Thoracic aorta (tissue), 2 donors: ENCODE data around the gene PNPLA8. TPM values are rescaled to one million over a fixed set of nuclear protein-coding genes. Genes with fewer than 3 reads are reported as not detected.
"Not testable (repeated sequence)": the region's sequence is repeated elsewhere in the genome, so short reads cannot be mapped to it uniquely, and the experiment has no call there.

Source experiments
- ATAC-seq: fragments of 150-250 bp; one replicate; pipeline ENCODE4 v1.8.0; 2017; ENCODE audit warnings: low read depth; ENCODE audit not compliant: insufficient number of reproducible peaks, low FRiP score
- DNase-seq: peaks from one replicate; pipeline ENCODE4 v3.0.0-alpha.2; 2020; ENCODE audit warnings: low spot score
- H3K27ac ChIP-seq, 2 donors: fragments of 200-600 bp; sonication (generic); 1 replicate in 1 of 2; 2 replicates in 1 of 2; pipeline ENCODE4 v1.5.1; 2016; ENCODE audit warnings: mild to moderate bottlenecking in 2 of 2, moderate library complexity in 2 of 2
- H3K27me3 ChIP-seq: fragments of 200-600 bp; sonication (generic); replicated peaks from 2 replicates; pipeline ENCODE4 v1.6.0; 2016; ENCODE audit warnings: mild to moderate bottlenecking; ENCODE audit not compliant: insufficient read depth
- H3K36me3 ChIP-seq: fragments of 200-600 bp; sonication (generic); one replicate; pipeline ENCODE4 v1.5.1; 2016
- H3K4me1 ChIP-seq, 2 donors: fragments of 200-600 bp; sonication (generic); 1 replicate in 1 of 2; 2 replicates in 1 of 2; pipeline versions ENCODE4 v1.5.1 to v1.6.0; 2016; ENCODE audit warnings: low read depth in 2 of 2, mild to moderate bottlenecking in 1 of 2; ENCODE audit not compliant: control insufficient read depth in 1 of 2
- H3K4me3 ChIP-seq: fragments of 200-600 bp; sonication (generic); 2 replicates; pipeline ENCODE4 v1.5.1; 2016; ENCODE audit warnings: mild to moderate bottlenecking
- H3K9me3 ChIP-seq: fragments of 200-600 bp; sonication (generic); 2 replicates; pipeline ENCODE4 v1.5.1; 2016
- CTCF ChIP-seq: fragments of 200-600 bp; sonication (generic); IDR thresholded peaks from one replicate; pipeline ENCODE4 v1.5.1; 2019; ENCODE audit warnings: antibody characterized with exemption
- total RNA-seq, 2 donors: library from RNA; depleted of rRNA; stranded (reverse); fragments of >200 nt; gene quantifications; one replicate each; pipeline versions ENCODE4 v1.1.0 to v1.2.3, GENCODE V29; 2016

PNPLA8 gene
- total RNA-seq, 2 donors from 2014 or later: 29.6 to 45.8 TPM

- TF ChIP-seq CTCF: no peak
- DNase-seq (no peak), ATAC-seq (no peak)
- Histone ChIP-seq H3K27me3 (no peaks in the 10 kb centered on the region), H3K4me3 (no peak overlapping the region), H3K9me3 (peaks cover 17% of the 10 kb centered on the region), H3K27ac (no peak overlapping the region), H3K4me1 (no peaks in the 10 kb centered on the region), H3K36me3 (no peaks in the 10 kb centered on the region)
Measured at GRCh38 chr7:108557617-108558016, 31.7 kb upstream of the PNPLA8 start.

DNA sequence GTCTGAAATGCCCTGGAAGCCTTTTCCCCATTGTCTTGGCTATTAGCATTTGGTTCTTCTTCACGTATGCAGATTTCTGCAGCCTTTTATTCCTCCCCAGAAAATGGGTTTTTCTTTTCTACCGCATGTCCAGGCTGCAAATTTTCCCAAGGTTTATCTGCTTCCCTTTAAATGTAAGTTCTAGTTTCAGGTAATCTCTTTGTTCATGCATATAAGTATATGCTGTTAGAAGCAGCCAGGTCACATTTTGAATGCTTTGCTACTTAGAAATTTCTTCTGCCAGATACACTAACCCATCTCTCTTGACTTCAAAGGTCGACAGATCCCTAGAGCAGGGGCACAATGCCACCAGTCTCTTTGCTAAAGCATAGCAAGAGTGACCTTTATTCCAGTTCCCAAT is 31.3 kb upstream of the PNPLA8 start:
- peaks cover 17% of the 10 kb centered on the region for H3K9me3 ChIP-seq
- no peaks in the 10 kb centered on the region for H3K36me3 ChIP-seq
- ATAC-seq (no peak), DNase-seq (no peak)
- H3K4me1 ChIP-seq: no peaks in the 10 kb centered on the region
- H3K4me3 ChIP-seq: no peak overlapping the region
- H3K27me3 ChIP-seq: no peaks in the 10 kb centered on the region
- no peak overlapping the region for H3K27ac ChIP-seq
- TF ChIP-seq CTCF: no peak

DNA sequence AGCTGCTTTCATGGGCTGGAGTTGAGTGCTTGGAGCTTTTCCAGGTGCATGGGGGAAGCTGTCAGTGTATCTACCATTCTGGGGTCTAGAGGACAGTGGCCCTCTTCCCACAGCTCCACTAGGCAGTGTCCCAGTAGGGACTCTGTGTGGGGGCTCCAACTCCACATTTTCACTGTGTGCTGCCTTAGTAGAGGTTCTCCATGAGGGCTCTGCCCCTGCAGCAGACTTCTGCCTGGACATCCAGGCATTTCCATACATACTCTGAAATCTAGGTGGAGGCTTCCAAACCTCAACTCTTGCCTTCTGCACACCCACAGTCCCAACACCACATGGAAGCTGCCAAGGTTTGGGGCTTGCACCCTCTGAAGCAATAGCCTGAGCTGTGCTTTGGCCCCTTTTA is 30.7 kb upstream of the PNPLA8 start:
- not testable (repeated sequence) for DNase-seq, ATAC-seq, H3K27me3 ChIP-seq, H3K4me3 ChIP-seq, H3K4me1 ChIP-seq, H3K27ac ChIP-seq, H3K36me3 ChIP-seq
- H3K9me3 ChIP-seq: peaks cover 17% of the 10 kb centered on the region

GRCh38 chr7:108548141-108548896 is 22.4 kb upstream of the PNPLA8 start:
- H3K36me3 ChIP-seq, H3K9me3 ChIP-seq, DNase-seq, H3K4me3 ChIP-seq, H3K4me1 ChIP-seq, ATAC-seq, H3K27ac ChIP-seq, H3K27me3 ChIP-seq: not testable (repeated sequence)

DNA sequence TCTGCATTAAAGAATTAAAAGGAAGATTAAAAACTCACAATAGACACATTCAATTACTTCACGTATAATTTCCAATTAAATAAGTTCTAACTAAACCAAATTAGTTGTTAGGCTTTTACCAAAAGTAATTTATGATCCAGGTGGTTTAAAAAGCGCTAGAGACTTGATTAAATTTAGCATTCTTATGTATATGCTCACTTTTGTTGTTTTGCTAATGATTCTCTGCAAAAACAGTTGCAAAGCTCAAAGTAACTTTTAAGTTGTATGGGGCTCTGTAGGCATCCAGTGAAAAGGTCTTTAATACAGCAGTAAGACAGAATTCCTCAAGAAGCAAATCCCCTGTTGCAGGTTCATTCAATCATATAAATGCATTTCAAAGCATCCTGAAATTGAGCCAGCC is 15.5 kb upstream of the PNPLA8 start:
- no peak overlapping the region for H3K27ac ChIP-seq
- no peaks in the 10 kb centered on the region for H3K4me1 ChIP-seq
- no peaks in the 10 kb centered on the region for H3K27me3 ChIP-seq
- no peak for ATAC-seq
- no peaks in the 10 kb centered on the region for H3K9me3 ChIP-seq
- DNase-seq: no peak
- TF ChIP-seq CTCF: no peak
- H3K36me3 ChIP-seq: no peaks in the 10 kb centered on the region
- H3K4me3 ChIP-seq: no peak overlapping the region

GRCh38 chr7:108538685-108539084 is 12.8 kb upstream of the PNPLA8 start:
- not testable (repeated sequence) for H3K4me3 ChIP-seq, H3K4me1 ChIP-seq, H3K9me3 ChIP-seq, H3K36me3 ChIP-seq, H3K27me3 ChIP-seq, DNase-seq, H3K27ac ChIP-seq, ATAC-seq

GRCh38 chr7:108538236-108538635 is 12.3 kb upstream of the PNPLA8 start:
- not testable (repeated sequence) for H3K9me3 ChIP-seq, H3K36me3 ChIP-seq, DNase-seq, H3K4me1 ChIP-seq, H3K27me3 ChIP-seq, H3K27ac ChIP-seq, ATAC-seq, H3K4me3 ChIP-seq
